Cerebellar cortex (tissue), 1 donor: Measurements from ENCODE around the gene CADM4.
"Not testable (repeated sequence)": the region's sequence is repeated elsewhere in the genome, so short reads cannot be mapped to it uniquely, and the experiment has no call there.

Experiments
- DNase-seq: peaks from one replicate; pipeline ENCODE4 v3.0.0-alpha.2; 2015; ENCODE audit warnings: low spot score

CADM4 gene

GRCh38 chr19:43606569-43607229 is 33.0 kb downstream of the CADM4 start:
- DNase-seq: no peak

GRCh38 chr19:43605875-43606568 is 33.6 kb downstream of the CADM4 start:
- DNase-seq: no peak

- DNase-seq: peak; percentile 82
Measured at GRCh38 chr19:43600326-43600725, 39.3 kb downstream of the CADM4 start.

GRCh38 chr19:43599635-43600295 is 39.9 kb downstream of the CADM4 start:
- DNase-seq: peak; percentile 79

GRCh38 chr19:43598445-43599240 is 41.0 kb downstream of the CADM4 start:
- DNase-seq: no peak

- DNase-seq: no peak
Measured at GRCh38 chr19:43597876-43598275, 41.8 kb downstream of the CADM4 start.

GRCh38 chr19:43596842-43597461 is 42.7 kb downstream of the CADM4 start:
- peak; percentile 24 for DNase-seq

- peak; percentile 99 for DNase-seq
Measured at GRCh38 chr19:43595999-43596841, 43.4 kb downstream of the CADM4 start, which contains the start of the genes IRGQ and ZNF576. Gene IRGQ (minus strand): TSS chr19:43596134. CDS start chr19:43595338, 796 bp downstream. Gene ZNF576 (plus strand): TSS chr19:43596595. CDS start chr19:43597109, 514 bp downstream.

GRCh38 chr19:43595605-43595998 is 44.0 kb downstream of the CADM4 start:
- no peak for DNase-seq

- DNase-seq: peak; percentile 61
Measured at GRCh38 chr19:43594710-43595604, 44.7 kb downstream of the CADM4 start.

- no peak for DNase-seq
Measured at GRCh38 chr19:43594081-43594697, 45.5 kb downstream of the CADM4 start.

- DNase-seq: no peak
Measured at GRCh38 chr19:43592800-43593350, 46.8 kb downstream of the CADM4 start.

GRCh38 chr19:43591904-43592772 is 47.5 kb downstream of the CADM4 start:
- DNase-seq: no peak

GRCh38 chr19:43589678-43590077 is 50.0 kb downstream of the CADM4 start:
- DNase-seq: no peak

GRCh38 chr19:43589277-43589676 is 50.4 kb downstream of the CADM4 start:
- no peak for DNase-seq

GRCh38 chr19:43587029-43587428 is 52.6 kb downstream of the CADM4 start:
- DNase-seq: not testable (repeated sequence)

- DNase-seq: no peak
Measured at GRCh38 chr19:43586346-43586745, 53.3 kb downstream of the CADM4 start.

- DNase-seq: no peak
Measured at GRCh38 chr19:43584484-43584883, 55.2 kb downstream of the CADM4 start.
